ENCODE results near the gene SLC38A10. TPM values are rescaled to one million over a fixed set of nuclear protein-coding genes. Genes with fewer than 3 reads are reported as not detected.

The SLC38A10 gene
- total RNA-seq, 1 experiment from 2014 or later = 109 TPM

GRCh38 chr17:81273698-81274470 is 21.2 kb downstream of the SLC38A10 start:
- Histone ChIP-seq H4K20me1 (ENCODE audit: insufficient read depth) (no peaks in the 10 kb centered on the region), H3K4me3 (replicated peaks in 1 of 2; ENCODE audit: low read depth in 1 of 2, low read length in 2 of 2) (no peak overlapping the region), H3K9ac (ENCODE audit: low read length) (no peak overlapping the region), H3K27ac (ENCODE audit: low read depth, low read length) (no peak overlapping the region), H3K9me2 (ENCODE audit: insufficient read depth) (no peaks in the 10 kb centered on the region), H2AFZ (ENCODE audit: low read depth, low read length, poor library complexity, severe bottlenecking) (no peak overlapping the region), H3K36me3 (ENCODE audit: control insufficient read depth in 1 of 2, insufficient read depth in 2 of 2, low read length in 2 of 2) (peaks cover 31 to 44% of the 10 kb centered on the region in 2 experiments; a peak in 3 of 4 replicates), H3K4me2 (ENCODE audit: low read length) (no peak overlapping the region), H3K4me1 (ENCODE audit: control insufficient read depth in 1 of 2, insufficient read depth in 2 of 2, low read length in 2 of 2) (no peaks in the 10 kb centered on the region), H3K9me3 (ENCODE audit: control insufficient read depth in 1 of 2, insufficient read depth in 1 of 2, low read depth in 1 of 2, low read length in 2 of 2) (no peaks in the 10 kb centered on the region), H3K27me3 (ENCODE audit: insufficient read depth, low read length) (no peaks in the 10 kb centered on the region), H3K79me2 (ENCODE audit: insufficient read depth, low read length) (peaks cover 10% of the 10 kb centered on the region; the same call in 1 of the 2 replicates)
- CTCF ChIA-PET = no interaction called here
- POLR2A ChIA-PET = no interaction called here
- TF ChIP-seq CBX3 (IDR thresholded peaks at IDR 0.05; ENCODE audit: low read depth) = no peak
- TF ChIP-seq EGR1 (IDR thresholded peaks at IDR 0.05; ENCODE audit: low read depth) = no peak
- no peak for TF ChIP-seq SP1 (IDR thresholded peaks at IDR 0.05; ENCODE audit: low read depth)
- no peak for TF ChIP-seq MAX (IDR thresholded peaks at IDR 0.05)
- TF ChIP-seq RAD21 (IDR thresholded peaks at IDR 0.05; ENCODE audit: low read depth) = no peak
- no peak for TF ChIP-seq ATF3 (IDR thresholded peaks at IDR 0.05)
- no peak for ATAC-seq
- RAD21 ChIA-PET (ENCODE audit: low non-redundant PET in 1 of 2, low total read pairs in 2 of 2, uncharacterized antibody in 2 of 2, unreplicated experiment in 2 of 2) = no interaction called here
- BruUV-seq (replicated peaks) = no TSS peak
- DNase-seq (ENCODE audit: low read depth, low spot score) = no peak
- intact Hi-C loops (cut with micrococcal nuclease) = no loop called here

- Histone ChIP-seq H3K4me3 (replicated peaks in 1 of 2; ENCODE audit: low read depth in 1 of 2, low read length in 2 of 2) (no peak overlapping the region), H2AFZ (ENCODE audit: low read depth, low read length, poor library complexity, severe bottlenecking) (no peak overlapping the region), H3K9me3 (ENCODE audit: control insufficient read depth in 1 of 2, insufficient read depth in 1 of 2, low read depth in 1 of 2, low read length in 2 of 2) (no peaks in the 10 kb centered on the region), H3K36me3 (ENCODE audit: control insufficient read depth in 1 of 2, insufficient read depth in 2 of 2, low read length in 2 of 2) (peaks cover 37 to 45% of the 10 kb centered on the region in 2 experiments), H4K20me1 (ENCODE audit: insufficient read depth) (no peaks in the 10 kb centered on the region), H3K4me1 (ENCODE audit: control insufficient read depth in 1 of 2, insufficient read depth in 2 of 2, low read length in 2 of 2) (no peaks in the 10 kb centered on the region), H3K27me3 (ENCODE audit: insufficient read depth, low read length) (no peaks in the 10 kb centered on the region), H3K9me2 (ENCODE audit: insufficient read depth) (no peaks in the 10 kb centered on the region), H3K4me2 (ENCODE audit: low read length) (no peak overlapping the region), H3K9ac (ENCODE audit: low read length) (no peak overlapping the region), H3K27ac (ENCODE audit: low read depth, low read length) (no peak overlapping the region), H3K79me2 (ENCODE audit: insufficient read depth, low read length) (0 out of 2 replicates have a peak, but pooled peaks cover 3% of the 10 kb centered on the region)
- intact Hi-C loops (cut with micrococcal nuclease) = no loop called here
- CTCF ChIA-PET = no interaction called here
- DNase-seq (ENCODE audit: low read depth, low spot score) (no peak), ATAC-seq (no peak)
- no TSS peak for BruUV-seq (replicated peaks)
- POLR2A ChIA-PET = no interaction called here
- no peak for TF ChIP-seq FOSL1 (IDR thresholded peaks at IDR 0.05; ENCODE audit: low read depth)
- RAD21 ChIA-PET (ENCODE audit: low non-redundant PET in 1 of 2, low total read pairs in 2 of 2, uncharacterized antibody in 2 of 2, unreplicated experiment in 2 of 2) = no interaction called here
These were observed 22.5 kb downstream of the SLC38A10 start for GRCh38 chr17:81272616-81273015.
